Osteocyte (in vitro differentiated cells): ENCODE data around the gene PCDH8. TPM values are rescaled to one million over a fixed set of nuclear protein-coding genes. Genes with fewer than 3 reads are reported as not detected.

Experiments used
- DNase-seq: peaks from one replicate; pipeline ENCODE4 v3.0.0; 2021; ENCODE audit warnings: mixed read lengths; ENCODE audit not compliant: unreplicated experiment; ENCODE audit errors: extremely low spot score
- H3K27ac Mint-ChIP-seq: one replicate; pipeline ENCODE4 v1.8.0; 2021; ENCODE audit warnings: mild to moderate bottlenecking, mixed read lengths; ENCODE audit not compliant: unreplicated experiment
- H3K27me3 Mint-ChIP-seq: one replicate; pipeline ENCODE4 v1.8.0; 2021; ENCODE audit warnings: mixed read lengths; ENCODE audit not compliant: unreplicated experiment
- H3K36me3 Mint-ChIP-seq: one replicate; pipeline ENCODE4 v1.8.0; 2021; ENCODE audit warnings: mixed read lengths; ENCODE audit not compliant: unreplicated experiment
- H3K4me1 Mint-ChIP-seq: one replicate; pipeline ENCODE4 v1.8.0; 2021; ENCODE audit warnings: mixed read lengths; ENCODE audit not compliant: unreplicated experiment
- H3K4me3 Mint-ChIP-seq: one replicate; pipeline ENCODE4 v1.8.0; 2021; ENCODE audit warnings: mild to moderate bottlenecking, moderate library complexity, mixed read lengths; ENCODE audit not compliant: unreplicated experiment
- H3K9me3 Mint-ChIP-seq: one replicate; pipeline ENCODE4 v1.8.0; 2021; ENCODE audit warnings: mixed read lengths; ENCODE audit not compliant: unreplicated experiment
- CTCF ChIP-seq: fragments of 200-600 bp; sonication (generic); IDR thresholded peaks from 2 replicates; pipeline ENCODE4 v1.5.0; 2021; ENCODE audit warnings: antibody characterized with exemption, mild to moderate bottlenecking, moderate library complexity
- total RNA-seq: library from RNA; stranded (reverse); gene quantifications from 2 replicates; pipeline ENCODE4 v1.2.1, GENCODE V29; 2021

The PCDH8 gene
- total RNA-seq, 1 donor from 2014 or later, result not detected

DNA sequence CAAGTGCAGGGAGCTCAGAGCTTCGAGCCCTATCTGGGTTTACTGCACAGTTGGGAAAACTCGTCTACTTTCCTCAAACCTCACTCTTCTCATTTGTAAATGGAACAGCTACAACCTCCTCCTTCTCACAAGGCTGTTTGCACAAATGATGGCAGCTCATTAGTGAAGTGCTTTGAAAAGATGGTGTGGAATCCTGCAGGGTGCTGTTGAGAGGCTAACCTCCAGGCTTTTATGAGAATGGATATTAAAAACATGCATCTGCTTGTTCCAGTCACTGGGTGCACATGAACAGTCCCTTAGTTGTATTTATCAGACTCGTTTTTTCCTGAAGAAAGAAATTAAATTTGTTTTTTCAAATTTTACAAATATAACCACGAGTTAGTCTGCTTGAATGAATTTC, 36.6 kb downstream of the PCDH8 start:
- H3K27ac Mint-ChIP-seq, result no peak overlapping the region
- H3K4me3 Mint-ChIP-seq, result no peak overlapping the region
- no peak for TF ChIP-seq CTCF

GRCh38 chr13:52810526-52810925, 37.9 kb downstream of the PCDH8 start:
- no peaks in the 10 kb centered on the region for H3K9me3 Mint-ChIP-seq
- TF ChIP-seq CTCF, result no peak
- no peaks in the 10 kb centered on the region for H3K4me1 Mint-ChIP-seq
- no peaks in the 10 kb centered on the region for H3K27me3 Mint-ChIP-seq
- DNase-seq, result no peak
- H3K36me3 Mint-ChIP-seq, result no peaks in the 10 kb centered on the region
- H3K27ac Mint-ChIP-seq, result no peak overlapping the region
- H3K4me3 Mint-ChIP-seq, result no peak overlapping the region

More for the DNA sequence above, 36.6 kb downstream of the PCDH8 start:
- DNase-seq, result no peak
- Mint-ChIP-seq H3K36me3 (no peaks in the 10 kb centered on the region), H3K4me1 (no peaks in the 10 kb centered on the region), H3K27me3 (no peaks in the 10 kb centered on the region), H3K9me3 (peaks cover 4% of the 10 kb centered on the region)

DNA sequence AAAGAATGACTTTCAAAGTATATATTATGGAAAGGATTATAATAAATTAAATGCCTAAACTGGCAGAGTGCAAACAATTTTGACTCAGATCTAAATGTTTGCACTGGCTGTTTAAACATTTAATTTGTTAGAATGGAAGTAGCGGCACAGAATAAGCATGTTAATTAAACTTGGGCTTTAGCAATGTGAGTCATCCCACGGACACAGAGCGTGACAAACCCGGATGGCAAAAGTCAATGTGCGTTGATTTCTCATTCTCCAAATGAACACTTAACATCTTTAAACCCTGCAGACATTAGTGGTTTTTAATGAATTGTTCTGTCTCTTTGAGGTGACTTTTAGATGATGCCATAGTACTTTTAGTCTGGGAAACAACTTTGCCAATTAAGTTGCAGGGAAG, 38.4 kb downstream of the PCDH8 start:
- no peak overlapping the region for H3K4me3 Mint-ChIP-seq
- no peak overlapping the region for H3K27ac Mint-ChIP-seq
- no peaks in the 10 kb centered on the region for H3K9me3 Mint-ChIP-seq
- TF ChIP-seq CTCF, result no peak
- no peaks in the 10 kb centered on the region for H3K4me1 Mint-ChIP-seq
- DNase-seq, result no peak
- H3K27me3 Mint-ChIP-seq, result no peaks in the 10 kb centered on the region
- H3K36me3 Mint-ChIP-seq, result no peaks in the 10 kb centered on the region

DNA sequence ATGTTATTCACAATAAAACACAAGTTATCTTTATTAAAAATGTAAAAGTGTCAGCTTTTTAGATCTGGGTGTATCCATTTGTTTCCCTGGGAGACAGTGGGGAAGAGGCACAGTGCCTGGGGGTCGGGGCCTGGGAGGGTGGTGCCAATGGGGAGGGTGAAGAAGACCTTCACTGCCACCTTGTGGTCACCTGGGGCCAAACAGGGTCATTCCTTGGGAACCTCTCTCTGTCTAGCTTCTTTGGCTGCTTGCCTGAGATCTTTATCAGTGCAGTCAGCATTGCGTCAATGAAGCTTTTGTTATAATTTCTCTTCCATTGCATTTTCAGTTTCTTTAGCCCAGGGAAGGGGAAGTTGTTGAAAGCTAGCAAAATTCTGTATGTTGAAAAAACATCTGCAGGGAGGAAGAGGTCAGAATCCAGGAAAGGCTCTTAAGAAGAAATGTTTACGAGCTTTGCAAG, 39.1 kb downstream of the PCDH8 start:
- Mint-ChIP-seq H3K36me3 (no peaks in the 10 kb centered on the region), H3K27me3 (no peaks in the 10 kb centered on the region), H3K4me3 (no peak overlapping the region), H3K9me3 (no peaks in the 10 kb centered on the region), H3K4me1 (no peaks in the 10 kb centered on the region), H3K27ac (no peak overlapping the region)
- peak; percentile 38 for TF ChIP-seq CTCF
- DNase-seq, result no peak

DNA sequence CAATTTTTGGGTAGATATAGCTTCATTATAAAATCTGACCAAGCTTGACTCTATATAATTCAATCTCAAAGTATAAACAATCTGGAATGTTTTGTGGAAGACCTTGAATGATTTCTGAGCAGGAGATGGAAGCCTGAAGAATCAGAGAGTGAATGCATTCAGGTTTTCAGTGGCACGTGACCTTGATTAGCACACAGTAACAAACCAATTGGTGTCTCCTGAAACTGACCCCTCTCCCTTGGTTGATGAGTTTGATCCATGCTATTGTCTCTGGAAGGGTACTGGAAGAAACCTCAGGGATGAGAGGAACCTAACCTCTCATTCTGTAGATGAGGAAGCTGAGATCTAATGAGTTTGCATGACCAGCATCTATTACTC, 39.6 kb downstream of the PCDH8 start:
- no peak overlapping the region for H3K27ac Mint-ChIP-seq
- H3K4me3 Mint-ChIP-seq, result no peak overlapping the region
- TF ChIP-seq CTCF, result no peak

More for the DNA sequence above, 39.6 kb downstream of the PCDH8 start:
- Mint-ChIP-seq H3K27me3 (no peaks in the 10 kb centered on the region), H3K4me1 (no peaks in the 10 kb centered on the region), H3K36me3 (no peaks in the 10 kb centered on the region), H3K9me3 (no peaks in the 10 kb centered on the region)
- no peak for DNase-seq
